Anterior cingulate cortex (tissue), 58 donors: Measurements from ENCODE around the gene ZNF678.
"Not testable (repeated sequence)": the region's sequence is repeated elsewhere in the genome, so short reads cannot be mapped to it uniquely, and the experiment has no call there.

Experiments
- DNase-seq, 58 donors: peaks; one replicate each; lab custom pipeline; 2025; lab: John Stamatoyannopoulos, UW

The ZNF678 gene

GRCh38 chr1:227707846-227708245 lies 144.5 kb downstream of the ZNF678 start:
- no peak for DNase-seq

DNA sequence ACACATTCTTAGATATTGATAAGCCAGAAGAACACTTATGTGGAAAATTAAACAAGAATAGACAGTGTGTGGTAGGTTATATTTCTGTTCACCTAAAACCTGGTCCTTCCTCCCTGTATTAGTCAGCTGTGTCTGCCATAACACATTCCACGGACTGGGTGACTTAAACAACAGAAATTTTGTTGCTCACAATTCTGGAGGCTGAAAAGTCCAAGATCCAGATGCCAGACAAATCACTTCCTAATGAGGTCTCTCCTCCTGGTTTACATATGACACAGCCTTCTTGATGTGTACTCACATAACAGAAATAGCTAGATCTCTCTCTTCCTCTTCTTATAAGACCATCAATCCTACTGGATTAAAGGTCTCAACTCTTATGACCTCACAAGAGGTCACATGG lies 146.1 kb downstream of the ZNF678 start:
- no peak for DNase-seq

GRCh38 chr1:227710474-227710873 lies 147.1 kb downstream of the ZNF678 start:
- DNase-seq, result not testable (repeated sequence)

DNA sequence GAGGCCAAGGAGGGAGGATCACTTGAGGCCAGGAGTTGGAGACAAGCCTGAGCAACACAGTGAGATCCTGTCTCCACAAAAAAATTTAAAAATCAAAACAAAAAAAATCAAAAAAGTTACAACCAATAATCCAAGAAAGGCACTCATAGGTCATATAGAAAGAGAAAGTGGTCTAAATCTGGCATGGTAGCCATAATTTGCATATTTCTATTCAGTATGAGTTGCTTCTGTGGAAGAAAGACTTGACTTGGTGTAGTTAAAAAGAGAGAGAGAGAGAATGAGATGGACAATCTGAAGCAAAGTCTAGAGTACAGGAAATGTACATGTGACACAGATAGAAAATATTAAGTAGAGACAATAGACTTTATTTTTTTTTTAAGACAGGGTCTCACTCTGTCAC lies 149.3 kb downstream of the ZNF678 start:
- no peak for DNase-seq

GRCh38 chr1:227718932-227719331 lies 155.6 kb downstream of the ZNF678 start:
- DNase-seq, result no peak

DNA sequence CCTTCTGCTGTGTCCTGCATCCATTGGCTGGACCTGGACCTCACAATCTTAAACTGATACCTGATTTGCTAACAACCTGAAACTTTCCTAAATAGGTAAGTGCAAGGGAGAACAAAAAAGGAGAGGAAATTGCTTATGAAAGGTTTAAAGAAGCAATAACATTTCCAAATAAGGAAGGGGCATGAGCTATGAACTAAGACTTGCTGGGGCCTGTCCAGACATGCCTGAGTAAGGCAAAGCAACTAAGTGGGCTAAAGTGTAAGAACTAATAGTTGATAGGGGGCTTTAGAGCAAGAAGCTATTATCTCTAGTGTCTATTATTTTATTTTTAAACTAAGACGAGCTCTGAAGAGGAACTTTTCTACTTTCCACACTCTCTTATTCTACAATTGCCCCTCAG lies 160.1 kb downstream of the ZNF678 start:
- DNase-seq, result no peak

DNA sequence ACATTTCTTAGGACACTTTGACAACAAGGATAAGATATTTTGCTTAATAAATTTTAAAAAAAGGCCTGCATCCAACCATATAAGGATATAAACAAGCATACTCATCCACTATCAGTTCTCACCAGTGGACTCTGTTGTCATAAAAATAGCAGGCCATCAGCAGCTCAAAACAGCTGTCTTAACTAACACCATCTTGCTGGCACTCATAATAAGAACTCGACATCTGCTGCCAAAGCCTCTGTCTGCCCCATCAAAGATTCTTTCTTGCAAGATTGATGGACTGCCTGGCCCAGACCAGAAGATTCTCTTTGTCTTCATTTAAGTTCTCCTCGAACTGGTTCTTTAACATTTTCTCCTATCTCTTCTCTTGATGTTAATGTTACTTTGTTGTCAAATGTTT lies 161.7 kb downstream of the ZNF678 start:
- DNase-seq, result no peak

GRCh38 chr1:227726318-227726717 lies 163.0 kb downstream of the ZNF678 start:
- DNase-seq, result no peak
